Measurements from ENCODE around the gene OSCP1.

The OSCP1 gene

GRCh38 chr1:36401602-36402503 lies 48.4 kb downstream of the OSCP1 start:
- H3K36me3 ChIP-seq (ENCODE audit: insufficient read depth, low read length): no peaks in the 10 kb centered on the region
- peaks cover 8% of the 10 kb centered on the region for H3K79me2 ChIP-seq (ENCODE audit: control insufficient read depth, insufficient read depth, low read length, unreplicated experiment)
- H2AFZ ChIP-seq (ENCODE audit: low read length, unreplicated experiment): no peak overlapping the region
- no peak overlapping the region for H3K27ac ChIP-seq (ENCODE audit: low read depth, low read length)
- H3K4me3 ChIP-seq (ENCODE audit: low read depth, low read length): no peak overlapping the region
- H3K27me3 ChIP-seq (ENCODE audit: insufficient read depth, low read length): no peaks in the 10 kb centered on the region
- peaks cover 6% of the 10 kb centered on the region for H3K4me1 ChIP-seq (ENCODE audit: control insufficient read depth, insufficient read depth, low read length, unreplicated experiment)

DNA sequence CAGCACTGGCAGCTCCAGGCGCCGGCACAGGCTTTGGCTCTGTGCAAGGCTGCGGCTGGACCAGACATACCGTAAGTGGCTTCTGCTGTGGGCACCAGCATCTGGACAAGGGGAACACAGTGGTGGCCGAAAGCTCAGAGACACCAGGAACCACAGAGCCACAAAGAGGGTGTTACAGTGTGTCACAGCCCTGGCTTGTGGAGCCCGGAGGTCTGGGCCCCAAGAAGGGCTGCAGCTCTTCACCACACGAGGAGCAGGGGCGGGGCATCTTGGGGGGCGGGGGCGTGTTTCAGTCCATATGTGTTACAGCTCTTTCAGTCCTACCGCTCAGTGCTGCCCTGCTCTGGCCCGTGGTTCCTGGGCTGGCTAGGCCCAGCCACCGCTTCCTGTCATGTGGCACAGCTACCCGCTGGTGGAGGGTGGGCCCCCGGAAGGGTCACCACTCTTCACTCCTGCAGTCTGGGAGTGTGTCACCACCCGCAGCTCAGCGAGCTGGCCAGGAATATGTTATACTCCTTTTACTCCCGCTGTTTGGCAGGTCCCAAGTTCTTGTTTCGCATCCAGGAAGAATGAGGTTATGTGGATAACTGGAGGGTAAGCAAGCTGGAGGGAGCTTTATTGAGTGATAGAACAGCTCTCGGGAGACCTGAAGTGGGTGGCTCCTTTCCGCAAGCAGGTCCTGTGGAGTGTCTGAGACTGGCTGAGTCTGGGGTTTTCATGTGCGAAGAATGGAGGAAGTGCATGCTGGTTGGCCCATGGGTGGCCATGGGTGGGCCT lies 49.2 kb downstream of the OSCP1 start:
- H3K27ac ChIP-seq (ENCODE audit: low read depth, low read length): no peak overlapping the region
- H3K79me2 ChIP-seq (ENCODE audit: control insufficient read depth, insufficient read depth, low read length, unreplicated experiment): peaks cover 16% of the 10 kb centered on the region
- no peak overlapping the region for H3K4me3 ChIP-seq (ENCODE audit: low read depth, low read length)
- no peaks in the 10 kb centered on the region for H3K36me3 ChIP-seq (ENCODE audit: insufficient read depth, low read length)
- no peaks in the 10 kb centered on the region for H3K27me3 ChIP-seq (ENCODE audit: insufficient read depth, low read length)
- peaks cover 11% of the 10 kb centered on the region for H3K4me1 ChIP-seq (ENCODE audit: control insufficient read depth, insufficient read depth, low read length, unreplicated experiment)
- H2AFZ ChIP-seq (ENCODE audit: low read length, unreplicated experiment): no peak overlapping the region

DNA sequence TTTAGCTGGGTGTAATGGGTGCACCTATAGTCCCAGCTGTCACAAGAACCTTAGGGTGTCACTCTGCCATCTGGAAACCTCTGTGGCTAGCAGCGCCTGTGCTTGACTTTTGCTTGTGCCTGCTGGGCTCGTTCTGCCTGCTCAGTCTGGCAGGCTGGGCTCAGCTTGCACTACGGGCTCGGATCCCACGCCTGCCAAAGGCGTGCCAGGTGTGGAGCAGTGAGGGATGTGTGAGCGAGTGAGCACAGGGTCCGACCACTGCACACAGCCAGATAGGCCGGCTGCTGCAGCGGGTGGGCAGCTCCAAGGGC lies 49.8 kb downstream of the OSCP1 start:
- Histone ChIP-seq H3K4me1 (ENCODE audit: control insufficient read depth, insufficient read depth, low read length, unreplicated experiment) (peaks cover 11% of the 10 kb centered on the region), H3K36me3 (ENCODE audit: insufficient read depth, low read length) (no peaks in the 10 kb centered on the region), H3K27ac (ENCODE audit: low read depth, low read length) (no peak overlapping the region), H3K79me2 (ENCODE audit: control insufficient read depth, insufficient read depth, low read length, unreplicated experiment) (peaks cover 17% of the 10 kb centered on the region), H2AFZ (ENCODE audit: low read length, unreplicated experiment) (no peak overlapping the region), H3K4me3 (ENCODE audit: low read depth, low read length) (no peak overlapping the region), H3K27me3 (ENCODE audit: insufficient read depth, low read length) (no peaks in the 10 kb centered on the region)

- Histone ChIP-seq H3K27ac (ENCODE audit: low read depth, low read length) (peak overlapping the region; percentile 83), H2AFZ (ENCODE audit: low read length, unreplicated experiment) (peak overlapping the region; percentile 77), H3K79me2 (ENCODE audit: control insufficient read depth, insufficient read depth, low read length, unreplicated experiment) (peaks cover 17% of the 10 kb centered on the region), H3K36me3 (ENCODE audit: insufficient read depth, low read length) (peaks cover 3% of the 10 kb centered on the region; the same call in 1 of the 2 replicates), H3K4me1 (ENCODE audit: control insufficient read depth, insufficient read depth, low read length, unreplicated experiment) (peaks cover 11% of the 10 kb centered on the region), H3K4me3 (ENCODE audit: low read depth, low read length) (peak overlapping the region; percentile 92), H3K27me3 (ENCODE audit: insufficient read depth, low read length) (no peaks in the 10 kb centered on the region)
These were observed 51.8 kb downstream of the OSCP1 start for GRCh38 chr1:36398370-36398977.

- Histone ChIP-seq H2AFZ (ENCODE audit: low read length, unreplicated experiment) (peak within 1 kb of the TSS; percentile 77), H3K27me3 (ENCODE audit: insufficient read depth, low read length) (no peaks in the 10 kb centered on the region), H3K4me3 (ENCODE audit: low read depth, low read length) (peak within 1 kb of the TSS; percentile 92), H3K27ac (ENCODE audit: low read depth, low read length) (peak within 1 kb of the TSS; percentile 84), H3K36me3 (ENCODE audit: insufficient read depth, low read length) (peaks cover 10% of the 10 kb centered on the region; the same call in 1 of the 2 replicates), H3K4me1 (ENCODE audit: control insufficient read depth, insufficient read depth, low read length, unreplicated experiment) (peaks cover 11% of the 10 kb centered on the region), H3K79me2 (ENCODE audit: control insufficient read depth, insufficient read depth, low read length, unreplicated experiment) (peaks cover 17% of the 10 kb centered on the region)
These were observed 52.6 kb downstream of the OSCP1 start, which contains the start of gene LSM10 for GRCh38 chr1:36397378-36398230. Gene LSM10, minus strand, starts transcription at chr1:36397908. Its CDS starts 3,779 bp downstream, at chr1:36394129.

GRCh38 chr1:36397083-36397377 lies 53.2 kb downstream of the OSCP1 start:
- peak overlapping the region; percentile 53 for H2AFZ ChIP-seq (ENCODE audit: low read length, unreplicated experiment)
- H3K4me3 ChIP-seq (ENCODE audit: low read depth, low read length): peak overlapping the region; percentile 92
- H3K4me1 ChIP-seq (ENCODE audit: control insufficient read depth, insufficient read depth, low read length, unreplicated experiment): peaks cover 11% of the 10 kb centered on the region
- no peaks in the 10 kb centered on the region for H3K27me3 ChIP-seq (ENCODE audit: insufficient read depth, low read length)
- peaks cover 10% of the 10 kb centered on the region; the same call in 1 of the 2 replicates for H3K36me3 ChIP-seq (ENCODE audit: insufficient read depth, low read length)
- peaks cover 17% of the 10 kb centered on the region for H3K79me2 ChIP-seq (ENCODE audit: control insufficient read depth, insufficient read depth, low read length, unreplicated experiment)
- H3K27ac ChIP-seq (ENCODE audit: low read depth, low read length): peak overlapping the region; percentile 84

- no peak overlapping the region for H2AFZ ChIP-seq (ENCODE audit: low read length, unreplicated experiment)
- no peak overlapping the region for H3K27ac ChIP-seq (ENCODE audit: low read depth, low read length)
- H3K4me1 ChIP-seq (ENCODE audit: control insufficient read depth, insufficient read depth, low read length, unreplicated experiment): peaks cover 11% of the 10 kb centered on the region
These were observed 53.9 kb downstream of the OSCP1 start for GRCh38 chr1:36396359-36396758.

GRCh38 chr1:36393686-36394085 lies 56.6 kb downstream of the OSCP1 start:
- peaks cover 17% of the 10 kb centered on the region for H3K79me2 ChIP-seq (ENCODE audit: control insufficient read depth, insufficient read depth, low read length, unreplicated experiment)
- H3K4me1 ChIP-seq (ENCODE audit: control insufficient read depth, insufficient read depth, low read length, unreplicated experiment): peaks cover 11% of the 10 kb centered on the region
- no peak overlapping the region for H2AFZ ChIP-seq (ENCODE audit: low read length, unreplicated experiment)
- peaks cover 10% of the 10 kb centered on the region; the same call in 1 of the 2 replicates for H3K36me3 ChIP-seq (ENCODE audit: insufficient read depth, low read length)
- H3K4me3 ChIP-seq (ENCODE audit: low read depth, low read length): no peak overlapping the region
- no peaks in the 10 kb centered on the region for H3K27me3 ChIP-seq (ENCODE audit: insufficient read depth, low read length)
- no peak overlapping the region for H3K27ac ChIP-seq (ENCODE audit: low read depth, low read length)

More at GRCh38 chr1:36396359-36396758, 53.9 kb downstream of the OSCP1 start:
- peaks cover 17% of the 10 kb centered on the region for H3K79me2 ChIP-seq (ENCODE audit: control insufficient read depth, insufficient read depth, low read length, unreplicated experiment)
- H3K27me3 ChIP-seq (ENCODE audit: insufficient read depth, low read length): no peaks in the 10 kb centered on the region
- peaks cover 10% of the 10 kb centered on the region; the same call in 1 of the 2 replicates for H3K36me3 ChIP-seq (ENCODE audit: insufficient read depth, low read length)
- peak overlapping the region; percentile 92 for H3K4me3 ChIP-seq (ENCODE audit: low read depth, low read length)

DNA sequence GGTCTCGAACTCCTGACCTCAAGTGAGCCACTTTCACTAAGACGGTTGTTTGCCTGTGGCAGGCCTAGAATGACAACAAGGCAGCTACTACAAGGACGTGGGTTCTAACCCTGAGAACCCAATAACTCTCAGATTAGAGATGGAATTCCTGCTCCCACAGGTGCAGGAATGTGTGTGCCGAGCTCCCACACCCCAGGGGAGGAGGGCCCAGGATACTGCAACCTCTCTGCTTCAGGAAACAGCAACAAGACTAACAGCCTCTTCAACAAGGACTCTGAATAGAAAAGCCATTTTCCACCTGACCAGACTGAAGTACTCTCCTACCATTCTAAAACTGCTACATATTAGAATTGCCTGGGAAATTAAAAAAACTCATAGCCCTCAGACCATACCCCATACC lies 57.4 kb downstream of the OSCP1 start:
- H3K27ac ChIP-seq (ENCODE audit: low read depth, low read length): no peak overlapping the region
- H3K4me3 ChIP-seq (ENCODE audit: low read depth, low read length): no peak overlapping the region
- H3K36me3 ChIP-seq (ENCODE audit: insufficient read depth, low read length): peaks cover 10% of the 10 kb centered on the region; the same call in 1 of the 2 replicates
- H3K27me3 ChIP-seq (ENCODE audit: insufficient read depth, low read length): no peaks in the 10 kb centered on the region
- H3K4me1 ChIP-seq (ENCODE audit: control insufficient read depth, insufficient read depth, low read length, unreplicated experiment): peaks cover 9% of the 10 kb centered on the region
- no peak overlapping the region for H2AFZ ChIP-seq (ENCODE audit: low read length, unreplicated experiment)
- peaks cover 17% of the 10 kb centered on the region for H3K79me2 ChIP-seq (ENCODE audit: control insufficient read depth, insufficient read depth, low read length, unreplicated experiment)

DNA sequence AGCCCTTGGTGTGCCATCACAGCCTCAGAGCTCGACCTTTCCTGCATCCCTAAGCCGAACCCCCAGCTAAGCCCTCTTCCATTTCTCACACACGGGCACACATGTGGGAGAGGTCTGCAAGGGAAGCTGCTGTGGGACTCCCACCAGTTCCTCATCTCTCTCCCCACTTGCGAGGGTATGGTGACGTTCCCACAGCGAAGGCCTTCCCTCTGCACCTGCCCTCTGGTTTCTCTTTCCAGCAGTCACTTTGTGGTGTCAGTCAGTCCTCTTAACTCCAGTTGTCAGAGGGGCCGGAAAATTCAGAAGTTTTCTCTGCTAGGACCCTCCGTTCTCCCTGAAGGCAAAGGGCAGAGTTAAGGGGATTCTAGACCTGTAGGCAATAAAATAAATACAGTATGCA lies 59.0 kb downstream of the OSCP1 start:
- Histone ChIP-seq H3K27ac (ENCODE audit: low read depth, low read length) (no peak overlapping the region), H3K79me2 (ENCODE audit: control insufficient read depth, insufficient read depth, low read length, unreplicated experiment) (peaks cover 4% of the 10 kb centered on the region), H3K36me3 (ENCODE audit: insufficient read depth, low read length) (peaks cover 10% of the 10 kb centered on the region; the same call in 1 of the 2 replicates), H3K27me3 (ENCODE audit: insufficient read depth, low read length) (no peaks in the 10 kb centered on the region), H2AFZ (ENCODE audit: low read length, unreplicated experiment) (no peak overlapping the region), H3K4me3 (ENCODE audit: low read depth, low read length) (no peak overlapping the region), H3K4me1 (ENCODE audit: control insufficient read depth, insufficient read depth, low read length, unreplicated experiment) (peaks cover 15% of the 10 kb centered on the region)

Measured in ACC112 (cell line).